ENCODE data around the gene CST7. TPM values are rescaled to one million over a fixed set of nuclear protein-coding genes. Genes with fewer than 3 reads are reported as not detected.

The CST7 gene
- total RNA-seq, 1 donor from 2014 or later = 11.7 TPM

DNA sequence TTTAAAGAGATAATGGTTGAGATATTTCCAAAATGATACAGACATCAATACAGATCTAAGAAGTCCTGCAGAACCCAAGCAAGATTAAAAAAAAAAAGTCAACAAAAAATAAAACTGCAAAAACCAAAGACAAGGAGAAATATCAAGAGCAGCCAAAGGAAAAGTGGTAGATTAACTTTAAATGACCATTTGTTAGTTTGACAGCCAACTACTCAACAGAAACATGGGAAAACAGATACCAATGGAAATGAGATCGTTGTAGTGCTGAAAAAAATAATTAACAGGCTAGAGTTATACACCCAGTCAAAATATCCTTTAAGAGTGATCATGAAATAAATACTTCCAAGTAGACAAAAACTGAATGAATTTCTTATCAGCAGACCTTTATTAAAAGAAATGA lies 53.9 kb downstream of the CST7 start:
- TF ChIP-seq, protein P1, sequence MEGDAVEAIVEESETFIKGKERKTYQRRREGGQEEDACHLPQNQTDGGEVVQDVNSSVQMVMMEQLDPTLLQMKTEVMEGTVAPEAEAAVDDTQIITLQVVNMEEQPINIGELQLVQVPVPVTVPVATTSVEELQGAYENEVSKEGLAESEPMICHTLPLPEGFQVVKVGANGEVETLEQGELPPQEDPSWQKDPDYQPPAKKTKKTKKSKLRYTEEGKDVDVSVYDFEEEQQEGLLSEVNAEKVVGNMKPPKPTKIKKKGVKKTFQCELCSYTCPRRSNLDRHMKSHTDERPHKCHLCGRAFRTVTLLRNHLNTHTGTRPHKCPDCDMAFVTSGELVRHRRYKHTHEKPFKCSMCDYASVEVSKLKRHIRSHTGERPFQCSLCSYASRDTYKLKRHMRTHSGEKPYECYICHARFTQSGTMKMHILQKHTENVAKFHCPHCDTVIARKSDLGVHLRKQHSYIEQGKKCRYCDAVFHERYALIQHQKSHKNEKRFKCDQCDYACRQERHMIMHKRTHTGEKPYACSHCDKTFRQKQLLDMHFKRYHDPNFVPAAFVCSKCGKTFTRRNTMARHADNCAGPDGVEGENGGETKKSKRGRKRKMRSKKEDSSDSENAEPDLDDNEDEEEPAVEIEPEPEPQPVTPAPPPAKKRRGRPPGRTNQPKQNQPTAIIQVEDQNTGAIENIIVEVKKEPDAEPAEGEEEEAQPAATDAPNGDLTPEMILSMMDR (IDR thresholded peaks at IDR 0.05) = no peak
- no peak for ATAC-seq
- H3K9me3 ChIP-seq = no peaks in the 10 kb centered on the region
- DNase-seq = no peak
- no peak overlapping the region for H3K4me3 ChIP-seq
- H3K27ac ChIP-seq = no peak overlapping the region
- intact Hi-C loops (cut with DNase I) = no loop called here
- no peaks in the 10 kb centered on the region for H3K27me3 ChIP-seq (ENCODE audit: low read depth)
- peaks cover 34% of the 10 kb centered on the region for H3K36me3 ChIP-seq
- peaks cover 14% of the 10 kb centered on the region for H3K4me1 ChIP-seq

DNA sequence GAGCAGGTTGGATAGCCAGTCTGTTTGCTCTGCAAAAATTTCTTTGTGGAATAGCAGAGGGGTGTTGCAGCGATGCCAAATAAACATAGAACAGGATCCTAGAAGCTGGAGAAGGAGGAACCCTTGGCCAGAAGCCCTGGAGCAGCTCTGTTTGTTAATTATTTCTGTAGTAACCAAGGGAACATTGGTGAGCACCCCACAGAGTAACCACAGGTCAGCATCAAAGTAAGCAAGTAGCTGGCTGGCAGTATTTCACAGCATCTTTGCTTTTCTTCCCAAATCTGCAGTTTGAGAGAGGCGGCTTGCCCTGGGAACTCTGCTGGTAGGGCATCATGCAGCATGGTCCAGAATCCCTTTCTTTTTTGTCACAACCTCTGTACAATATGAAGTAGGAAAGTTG lies 56.2 kb downstream of the CST7 start:
- Histone ChIP-seq H3K4me3 (no peak overlapping the region), H3K9me3 (no peaks in the 10 kb centered on the region), H3K27ac (no peak overlapping the region), H3K27me3 (ENCODE audit: low read depth) (no peaks in the 10 kb centered on the region), H3K4me1 (peaks cover 8% of the 10 kb centered on the region), H3K36me3 (peaks cover 56% of the 10 kb centered on the region)
- intact Hi-C loops (cut with DNase I) = no loop called here
- DNase-seq = no peak
- ATAC-seq = peak; percentile 42 to 80
- TF ChIP-seq, protein P1 (IDR thresholded peaks at IDR 0.05) = no peak

DNA sequence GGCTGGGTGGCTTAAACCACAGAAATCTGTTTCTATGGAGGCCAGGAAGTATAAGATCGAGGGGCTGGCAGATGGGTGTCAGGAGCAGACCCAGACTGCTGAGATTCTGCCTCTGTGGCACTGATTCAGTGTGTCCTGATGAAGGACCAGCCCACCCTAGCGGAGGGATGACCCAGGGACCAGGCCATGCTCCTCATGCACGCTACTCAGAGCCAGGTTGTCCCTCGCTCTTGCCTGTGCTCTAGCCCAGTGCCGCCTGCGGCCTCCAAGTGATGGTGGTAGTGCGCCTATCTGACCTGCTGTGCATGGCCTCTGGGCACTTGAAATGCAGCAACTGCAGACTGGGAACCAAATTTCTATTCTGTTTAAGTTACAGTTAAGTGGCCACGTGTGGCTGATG lies 56.6 kb downstream of the CST7 start:
- Histone ChIP-seq H3K4me1 (peaks cover 3% of the 10 kb centered on the region), H3K4me3 (no peak overlapping the region), H3K27me3 (ENCODE audit: low read depth) (no peaks in the 10 kb centered on the region), H3K9me3 (no peaks in the 10 kb centered on the region), H3K27ac (no peak overlapping the region), H3K36me3 (peaks cover 60% of the 10 kb centered on the region)
- DNase-seq (no peak), ATAC-seq (peak in 1 of 2 donors; percentile 28)
- intact Hi-C loops (cut with DNase I) = no loop called here
- TF ChIP-seq, protein P1 (IDR thresholded peaks at IDR 0.05) = no peak

DNA sequence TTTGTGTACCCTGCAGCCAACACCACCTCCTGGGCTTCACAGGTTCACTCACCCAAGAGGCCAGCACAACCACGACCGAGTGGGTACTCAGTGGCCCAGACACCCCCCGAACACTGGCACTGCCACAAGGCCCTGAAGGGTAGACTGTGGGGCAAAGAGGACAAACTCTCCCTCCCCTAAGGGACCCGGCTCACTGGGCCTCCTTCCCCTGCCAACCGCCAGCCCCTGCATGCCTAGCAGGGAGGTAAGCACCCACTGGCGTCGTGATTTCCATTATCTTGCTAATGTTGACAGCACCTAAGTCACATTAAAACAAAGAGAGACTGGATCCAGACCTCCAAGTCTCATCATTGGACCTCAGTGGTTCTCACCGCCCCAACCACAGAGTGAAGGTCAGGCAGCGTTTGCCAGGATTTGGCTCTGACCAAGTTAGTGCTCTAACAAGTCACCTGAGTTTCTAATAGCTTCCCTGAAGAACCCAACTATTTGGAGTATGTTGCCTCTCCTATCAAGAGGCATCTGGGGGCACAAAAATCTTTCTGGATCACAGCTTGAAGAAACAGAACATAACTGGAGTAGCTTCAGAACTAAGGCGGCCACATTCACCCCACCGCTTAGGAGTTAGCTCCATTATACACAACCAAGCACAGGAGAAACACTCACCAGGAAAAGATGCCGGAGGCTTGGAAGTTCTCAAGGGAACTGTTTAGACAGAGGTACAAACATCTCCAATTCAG lies 57.5 kb downstream of the CST7 start:
- ATAC-seq (no peak), DNase-seq (no peak)
- no peaks in the 10 kb centered on the region for H3K9me3 ChIP-seq
- peaks cover 70% of the 10 kb centered on the region for H3K36me3 ChIP-seq
- H3K27ac ChIP-seq = no peak overlapping the region
- no peaks in the 10 kb centered on the region for H3K4me1 ChIP-seq
- no peak overlapping the region for H3K4me3 ChIP-seq
- intact Hi-C loops (cut with DNase I) = no loop called here
- TF ChIP-seq, protein P1 (IDR thresholded peaks at IDR 0.05) = no peak
- H3K27me3 ChIP-seq (ENCODE audit: low read depth) = no peaks in the 10 kb centered on the region

DNA sequence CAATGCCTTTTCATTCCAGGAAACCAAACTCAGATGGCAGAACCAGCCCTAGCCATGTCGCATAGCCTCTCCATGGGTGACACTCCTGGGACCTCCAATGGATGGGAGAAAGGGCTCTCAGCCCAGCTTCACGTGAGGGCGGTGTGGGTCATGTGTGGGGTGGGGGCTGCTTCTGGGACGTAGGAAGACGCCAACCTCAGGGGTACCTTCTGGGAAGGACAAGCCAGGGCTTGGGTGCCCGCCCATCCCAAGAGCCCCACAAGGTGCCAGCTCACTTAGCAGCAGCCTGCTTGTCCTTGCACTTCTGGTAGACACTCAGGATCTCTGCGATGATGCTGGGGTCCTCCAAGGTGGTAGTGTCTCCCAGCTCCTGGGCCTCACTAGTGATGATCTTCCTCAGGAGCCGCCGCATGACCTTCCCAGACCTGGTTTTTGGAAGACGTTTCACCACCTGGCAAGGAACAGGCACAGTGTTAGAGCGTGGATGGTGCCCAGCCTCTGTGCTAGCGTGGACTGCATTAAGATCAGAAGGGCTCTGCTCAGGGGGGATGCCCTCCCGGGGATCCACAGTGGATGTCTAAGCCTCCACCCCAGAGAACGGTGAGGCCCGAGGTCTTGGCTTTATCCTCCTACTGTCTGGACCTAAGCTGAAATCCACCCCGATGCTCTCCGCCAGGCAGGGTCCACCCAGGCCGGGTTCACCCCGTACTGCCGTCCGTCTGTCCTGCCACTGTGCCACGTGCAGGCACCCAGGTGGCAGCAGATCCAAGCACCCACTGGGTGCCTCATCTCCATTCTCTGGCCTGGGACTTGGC lies 58.6 kb downstream of the CST7 start:
- no peaks in the 10 kb centered on the region for H3K9me3 ChIP-seq
- TF ChIP-seq, protein P1 (IDR thresholded peaks at IDR 0.05) = no peak
- no peak overlapping the region for H3K27ac ChIP-seq
- DNase-seq (no peak), ATAC-seq (no peak)
- intact Hi-C loops (cut with DNase I) = no loop called here
- no peaks in the 10 kb centered on the region for H3K27me3 ChIP-seq (ENCODE audit: low read depth)
- no peak overlapping the region for H3K4me3 ChIP-seq
- H3K36me3 ChIP-seq = peaks cover 78% of the 10 kb centered on the region
- H3K4me1 ChIP-seq = no peaks in the 10 kb centered on the region

Measured in lower lobe of right lung (tissue), 2 donors.